AG09309 (cell line): Measurements from ENCODE around the gene EVPL.
A peak's percentile ranks its signal among the peaks of the same experiment; 100 is the strongest.

Experiments
- DNase-seq: peaks from one replicate; pipeline ENCODE4 v3.0.0-alpha.2; 2010; ENCODE audit warnings: low read depth
- H3K4me3 ChIP-seq: 2 replicates; pipeline ENCODE4 v1.5.1; 2011; ENCODE audit warnings: mild to moderate bottlenecking, low read depth, low read length, moderate library complexity; ENCODE audit not compliant: control insufficient read depth
- TF ChIP-seq, protein P1 (sequence below): IDR thresholded peaks from 2 replicates; pipeline ENCODE4 v1.5.1; 2011; ENCODE audit warnings: mild to moderate bottlenecking, low read depth, low read length, inconsistent platforms; ENCODE audit not compliant: insufficient read depth, control insufficient read depth; ENCODE audit errors: missing control alignments

Gene EVPL

DNA sequence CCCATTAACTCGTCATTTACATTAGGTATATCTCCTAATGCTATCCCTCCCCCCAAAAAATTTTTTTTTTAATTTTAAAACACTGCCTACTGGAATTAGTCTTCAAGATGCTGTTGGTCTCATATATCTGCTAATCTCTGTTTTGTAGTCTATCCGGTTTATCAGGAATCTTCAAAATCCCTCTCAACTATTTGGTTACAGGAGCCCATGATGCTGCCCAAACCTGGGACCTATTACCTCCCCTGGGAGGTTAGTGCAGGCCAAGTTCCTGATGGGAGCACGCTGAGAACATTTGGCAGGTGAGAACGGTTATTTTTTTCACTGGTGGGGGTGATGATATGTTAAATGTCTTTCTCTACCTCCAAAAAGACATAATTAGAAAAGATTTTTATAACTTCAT lies 41.1 kb downstream of the EVPL start:
- H3K4me3 ChIP-seq, result no peak overlapping the region
- TF ChIP-seq, protein P1, sequence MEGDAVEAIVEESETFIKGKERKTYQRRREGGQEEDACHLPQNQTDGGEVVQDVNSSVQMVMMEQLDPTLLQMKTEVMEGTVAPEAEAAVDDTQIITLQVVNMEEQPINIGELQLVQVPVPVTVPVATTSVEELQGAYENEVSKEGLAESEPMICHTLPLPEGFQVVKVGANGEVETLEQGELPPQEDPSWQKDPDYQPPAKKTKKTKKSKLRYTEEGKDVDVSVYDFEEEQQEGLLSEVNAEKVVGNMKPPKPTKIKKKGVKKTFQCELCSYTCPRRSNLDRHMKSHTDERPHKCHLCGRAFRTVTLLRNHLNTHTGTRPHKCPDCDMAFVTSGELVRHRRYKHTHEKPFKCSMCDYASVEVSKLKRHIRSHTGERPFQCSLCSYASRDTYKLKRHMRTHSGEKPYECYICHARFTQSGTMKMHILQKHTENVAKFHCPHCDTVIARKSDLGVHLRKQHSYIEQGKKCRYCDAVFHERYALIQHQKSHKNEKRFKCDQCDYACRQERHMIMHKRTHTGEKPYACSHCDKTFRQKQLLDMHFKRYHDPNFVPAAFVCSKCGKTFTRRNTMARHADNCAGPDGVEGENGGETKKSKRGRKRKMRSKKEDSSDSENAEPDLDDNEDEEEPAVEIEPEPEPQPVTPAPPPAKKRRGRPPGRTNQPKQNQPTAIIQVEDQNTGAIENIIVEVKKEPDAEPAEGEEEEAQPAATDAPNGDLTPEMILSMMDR, result no peak
- DNase-seq, result no peak

DNA sequence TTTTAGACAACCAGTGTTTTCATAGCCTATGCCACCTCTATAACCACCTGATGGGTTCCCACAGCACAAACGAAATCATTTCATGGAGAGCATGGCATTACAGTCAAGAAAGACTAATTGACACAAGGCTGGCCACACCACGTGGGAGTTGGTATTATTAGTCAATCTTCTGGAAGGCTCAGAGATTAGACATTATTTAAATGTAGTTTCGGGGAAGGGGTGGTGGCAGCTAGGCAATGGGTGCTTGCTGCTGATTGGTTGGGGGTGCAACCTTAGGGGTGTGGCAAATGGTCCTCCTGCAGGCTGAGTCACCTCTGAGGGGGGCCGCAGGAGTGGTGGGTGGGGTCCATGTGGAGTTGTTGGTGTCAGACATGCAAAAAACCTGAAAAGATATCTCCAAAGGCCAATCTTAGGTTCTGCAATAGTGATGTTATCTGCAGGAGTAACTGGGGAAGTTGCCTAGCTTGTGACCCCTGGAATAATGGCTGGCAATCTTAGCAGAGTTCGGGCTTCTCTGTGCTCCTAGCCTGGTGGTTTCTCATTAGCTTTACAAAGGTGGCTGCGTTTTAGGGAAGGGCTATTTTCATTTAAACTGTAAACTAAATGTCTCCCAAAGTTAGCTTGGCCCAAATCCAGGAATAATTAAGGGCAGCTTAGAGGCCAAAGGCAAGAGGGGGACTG lies 43.5 kb downstream of the EVPL start:
- TF ChIP-seq, protein P1, result no peak
- DNase-seq, result no peak
- H3K4me3 ChIP-seq, result no peak overlapping the region

DNA sequence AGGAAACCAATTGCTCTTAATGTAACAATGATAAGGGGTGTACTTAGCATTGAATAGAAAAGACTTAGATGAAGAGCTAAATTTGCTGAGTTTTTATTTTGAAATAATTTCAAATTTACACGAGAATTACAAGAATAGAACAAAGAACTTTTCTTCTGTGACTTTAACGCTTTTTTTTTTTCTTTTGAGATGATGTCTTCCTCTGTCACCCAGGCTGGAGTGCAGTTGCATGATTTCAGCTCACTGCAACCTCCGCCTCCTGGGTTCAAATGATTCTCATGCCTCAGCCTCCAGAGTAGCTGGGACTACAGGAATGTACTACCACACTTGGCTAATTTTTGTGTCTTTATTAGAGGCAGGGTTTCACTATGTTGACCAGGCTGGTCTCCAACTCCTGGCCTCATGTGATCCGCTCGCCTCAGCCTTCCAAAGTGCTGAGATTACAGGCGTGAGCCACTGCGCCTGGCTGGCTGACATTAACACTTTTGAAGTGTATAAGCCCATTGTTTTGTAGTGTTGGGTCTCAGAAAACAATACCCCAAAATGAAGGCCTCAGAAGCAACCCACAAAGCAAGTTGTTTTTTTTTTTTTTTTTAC lies 46.0 kb downstream of the EVPL start:
- H3K4me3 ChIP-seq, result no peak overlapping the region
- TF ChIP-seq, protein P1, result no peak
- no peak for DNase-seq

DNA sequence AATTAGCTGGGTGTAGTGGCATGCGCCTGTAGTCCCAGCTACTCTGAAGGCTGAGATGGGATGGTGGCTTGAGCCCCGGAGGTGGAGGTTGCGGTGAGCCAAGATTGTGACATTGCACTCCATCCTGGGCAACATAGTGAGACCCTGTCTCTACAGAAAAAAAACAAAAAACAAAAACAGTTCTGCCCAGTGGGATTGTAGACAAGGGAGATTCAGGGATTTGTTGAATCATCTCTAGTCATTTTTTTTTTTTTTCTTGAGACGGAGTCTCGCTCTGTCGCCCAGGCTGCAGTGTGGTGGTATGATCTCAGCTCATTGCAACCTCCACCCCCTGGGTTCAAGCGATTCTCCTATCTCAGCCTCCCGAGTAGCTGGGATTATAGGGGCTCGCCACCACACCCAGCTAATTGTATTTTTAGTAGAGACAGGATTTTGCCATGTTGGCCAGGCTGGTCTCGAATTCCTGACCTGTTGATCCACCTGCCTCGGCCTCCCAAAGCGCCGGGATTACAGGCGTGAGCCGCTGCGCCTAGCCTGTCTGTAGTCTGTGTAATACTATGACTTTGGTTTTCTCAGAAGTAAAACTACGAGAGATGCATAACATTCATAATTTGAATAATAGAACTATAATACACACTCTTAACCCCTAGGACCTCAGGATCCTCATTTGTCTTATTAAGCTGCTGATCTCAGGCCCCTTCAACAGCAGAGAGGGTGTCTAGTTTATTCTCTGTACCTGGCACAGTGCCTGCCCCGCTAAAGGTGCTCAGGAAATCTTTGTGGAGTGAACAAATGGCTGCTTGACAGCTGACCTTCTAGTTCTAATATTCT lies 46.7 kb downstream of the EVPL start:
- H3K4me3 ChIP-seq, result peak overlapping the region; percentile 84
- TF ChIP-seq, protein P1, result no peak
- no peak for DNase-seq

DNA sequence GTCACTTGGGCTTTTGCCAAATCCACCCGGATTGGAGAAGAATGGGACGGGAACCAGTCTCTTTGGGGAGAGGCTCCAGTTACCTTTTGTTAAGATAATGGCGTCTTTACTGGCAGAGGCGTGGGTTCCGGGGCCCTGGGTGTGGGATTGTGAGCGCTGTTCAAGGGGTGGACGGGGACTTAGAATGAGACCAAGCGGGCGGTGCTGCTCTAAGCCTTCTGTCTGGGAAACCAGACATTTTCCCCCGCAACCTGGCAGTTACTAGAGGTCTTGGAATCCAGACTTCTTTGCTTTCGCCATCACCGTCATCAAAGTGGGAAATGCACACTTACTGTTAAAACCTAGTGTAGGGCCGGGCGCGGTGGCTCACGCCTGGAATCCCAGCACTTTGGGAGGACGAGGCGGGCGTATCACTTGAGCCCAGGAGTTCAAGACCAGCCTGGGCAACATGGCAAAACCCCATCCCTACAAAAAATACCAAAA lies 47.4 kb downstream of the EVPL start:
- DNase-seq, result no peak
- H3K4me3 ChIP-seq, result peak overlapping the region; percentile 84
- TF ChIP-seq, protein P1, result no peak

DNA sequence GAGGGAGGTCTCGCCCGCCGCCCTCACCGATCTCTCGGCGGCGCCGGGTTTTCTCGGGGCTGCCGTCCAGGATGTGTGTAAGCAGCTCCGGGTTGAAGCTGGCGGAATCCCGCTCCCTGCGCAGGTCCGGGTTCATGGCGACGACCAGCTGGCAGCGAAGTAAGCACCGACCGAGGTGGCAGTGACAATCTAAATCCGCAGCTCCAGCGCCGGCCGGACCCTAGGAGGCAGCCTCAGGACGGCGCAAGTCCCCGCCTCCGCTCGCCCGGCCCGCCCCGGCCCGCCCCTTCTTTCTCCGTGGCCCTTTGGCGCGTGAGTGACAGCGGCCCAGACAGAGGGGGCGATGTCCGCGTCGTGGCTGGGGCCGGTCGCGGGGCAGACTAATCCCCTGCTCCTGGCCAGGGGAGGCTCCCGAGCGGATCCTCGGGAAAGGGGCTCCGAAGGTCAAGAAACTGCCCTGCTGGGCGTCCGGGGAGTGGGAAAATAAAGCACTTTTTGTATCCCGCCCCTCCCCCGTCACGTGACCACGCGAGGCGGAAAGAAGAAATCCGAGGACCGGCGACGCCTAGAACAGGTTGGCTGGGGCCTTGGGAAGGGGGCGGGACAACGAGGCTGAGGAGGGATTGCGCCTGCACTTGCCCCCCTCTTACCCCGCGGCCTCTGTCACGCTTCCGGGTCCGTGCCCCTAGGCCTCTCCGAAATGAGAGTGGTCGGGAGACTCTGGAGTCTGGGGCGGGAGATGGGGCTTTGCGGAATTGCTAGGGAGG lies 48.0 kb downstream of the EVPL start, which contains the start of the genes ACOX1 and TEN1:
ACOX1 (minus strand) TSS at position 229 of the 767 bp plus-strand sequence; CDS start at position 136, 93 bp downstream.
TEN1 (plus strand) TSS at position 303 of the 767 bp plus-strand sequence. CDS start 6,953 bp downstream, outside the sequence.
- TF ChIP-seq, protein P1, result no peak
- DNase-seq, result peak; percentile 87
- H3K4me3 ChIP-seq, result peak within 1 kb of the TSS; percentile 84
